Activated CD8-positive, alpha-beta memory T cell treated with anti-CD3 and anti-CD28 coated beads, Interleukin-2, amount 50 U/mL, for 48 hours (primary cell): Measurements from ENCODE around the gene TERB1.
A peak's percentile ranks its signal among the peaks of the same experiment; 100 is the strongest.
"Not testable (repeated sequence)": the region's sequence is repeated elsewhere in the genome, so short reads cannot be mapped to it uniquely, and the experiment has no call there.

Experiments
- DNase-seq: peaks from one replicate; pipeline ENCODE4 v3.0.0-alpha.2; 2020

TERB1 gene

GRCh38 chr16:66814734-66815133 lies 13.3 kb upstream of the TERB1 start:
- DNase-seq = no peak

DNA sequence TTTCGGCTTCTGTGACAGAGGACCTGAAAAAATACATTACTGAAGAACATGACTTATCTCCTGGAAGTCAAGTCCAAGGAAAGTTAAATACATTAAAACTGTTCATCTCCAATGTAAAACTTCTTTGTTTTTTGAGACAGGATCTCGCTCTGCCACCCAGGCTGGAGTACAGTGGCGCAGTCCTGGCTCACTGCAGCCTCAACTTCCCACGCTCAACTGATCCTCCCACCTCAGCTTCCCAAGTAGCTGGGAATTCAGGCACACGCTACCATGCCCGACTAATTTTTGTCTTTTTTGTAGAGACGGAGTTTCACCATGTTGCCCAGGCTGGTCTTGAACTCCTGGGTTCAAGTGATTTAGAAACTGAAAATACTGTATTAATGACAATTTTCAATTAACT lies 9.7 kb upstream of the TERB1 start:
- DNase-seq = no peak

DNA sequence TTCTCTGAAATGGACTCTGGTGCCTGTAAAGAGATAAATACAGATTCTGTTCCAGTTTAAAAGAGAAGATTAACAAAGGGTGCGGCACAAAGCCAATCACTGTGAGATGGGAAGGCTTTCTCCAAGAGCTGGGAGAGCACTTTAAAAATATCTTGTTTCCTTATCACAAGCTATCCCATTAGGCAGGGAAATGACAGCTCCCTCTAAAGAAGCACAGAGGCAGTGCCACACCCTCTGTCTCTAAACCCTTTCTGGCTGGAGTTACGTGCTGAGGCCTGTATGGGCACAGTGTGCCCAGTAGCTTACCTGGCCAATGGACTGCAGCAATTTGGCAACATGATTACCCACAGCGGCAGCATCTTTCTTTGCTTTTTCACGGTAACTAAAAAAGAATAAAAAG lies 9.0 kb upstream of the TERB1 start:
- no peak for DNase-seq

- DNase-seq = no peak
Observed at GRCh38 chr16:66809765-66810164, 8.4 kb upstream of the TERB1 start.

DNA sequence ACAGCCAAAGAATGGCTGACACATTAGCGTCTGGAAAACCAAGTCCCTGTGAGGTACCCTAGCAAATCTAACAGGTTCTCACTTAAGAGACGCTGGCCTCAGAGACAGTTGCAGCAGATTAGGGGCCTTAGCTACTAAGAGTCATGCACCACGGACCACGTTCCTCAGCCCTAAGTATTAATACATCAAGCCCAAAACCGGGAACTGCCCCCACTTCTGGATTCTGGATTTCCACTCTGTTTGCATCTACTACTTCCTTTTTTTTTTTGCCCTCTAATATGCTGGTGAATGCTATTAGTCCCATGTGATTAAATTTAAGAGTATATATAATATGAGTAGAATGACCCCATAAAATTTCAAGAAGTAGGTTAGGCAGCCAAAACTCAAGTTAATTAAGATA lies 775 bp upstream of the TERB1 start:
- no peak for DNase-seq

- no peak for DNase-seq
Observed at GRCh38 chr16:66800856-66801255, 528 bp downstream of the TERB1 start.

DNA sequence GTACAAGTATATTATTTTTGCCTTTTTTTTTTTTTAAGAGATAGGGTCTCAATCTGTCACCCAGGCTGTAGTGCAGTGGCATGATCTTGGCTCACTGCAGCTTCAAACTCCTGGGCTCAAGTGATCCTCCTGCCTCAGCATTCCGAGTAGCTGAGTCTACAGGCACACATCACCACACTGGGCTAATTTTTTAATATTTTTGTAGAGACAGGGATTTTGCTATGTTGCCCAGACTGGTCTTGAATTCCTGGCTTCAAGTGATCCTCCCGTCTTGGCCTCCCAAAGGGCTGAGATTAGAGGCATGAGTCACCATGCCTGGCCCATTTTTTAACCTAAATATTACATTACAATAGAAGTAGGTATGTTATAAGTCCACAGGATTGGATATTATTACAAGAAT lies 3.2 kb downstream of the TERB1 start:
- DNase-seq = no peak

DNA sequence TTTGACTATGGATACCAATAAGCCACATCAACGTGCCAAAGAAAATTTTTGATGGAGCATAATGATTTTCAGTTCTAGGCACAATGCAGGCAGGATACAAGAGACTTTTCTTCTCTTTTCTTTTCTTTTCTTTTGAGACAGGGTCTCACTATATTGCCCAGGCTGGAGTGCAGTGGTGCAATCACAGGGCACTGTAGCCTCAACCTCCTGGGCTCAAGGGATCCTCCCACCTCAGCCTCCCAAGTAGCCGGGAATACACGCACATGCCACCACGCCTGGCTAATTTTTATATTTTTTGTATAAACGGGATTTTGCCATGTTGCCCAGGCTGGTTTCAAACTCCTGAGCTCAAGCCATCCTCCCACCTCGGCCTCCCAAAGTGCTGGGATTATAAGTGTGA lies 7.4 kb downstream of the TERB1 start:
- not testable (repeated sequence) for DNase-seq

- no peak for DNase-seq
Observed at GRCh38 chr16:66790130-66790733, 11.2 kb downstream of the TERB1 start.

DNA sequence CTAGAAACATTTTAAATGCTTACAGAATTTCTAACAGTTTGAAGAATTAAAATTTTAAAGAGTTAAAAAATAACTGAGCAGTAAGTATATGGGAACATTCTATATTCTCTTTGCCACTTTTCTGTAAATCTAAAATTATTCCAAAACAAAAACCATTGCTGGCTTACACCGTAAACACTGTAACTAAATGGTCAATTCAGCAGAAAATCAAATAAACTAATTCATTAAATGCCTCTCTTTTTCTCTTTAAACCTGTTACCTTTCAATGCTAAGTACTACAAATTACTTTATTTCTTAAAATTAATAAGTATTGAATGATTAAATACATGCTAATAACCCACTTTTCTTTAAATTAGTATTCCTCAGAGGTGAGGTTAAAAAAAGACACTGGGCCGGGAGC lies 14.0 kb downstream of the TERB1 start:
- DNase-seq = no peak

DNA sequence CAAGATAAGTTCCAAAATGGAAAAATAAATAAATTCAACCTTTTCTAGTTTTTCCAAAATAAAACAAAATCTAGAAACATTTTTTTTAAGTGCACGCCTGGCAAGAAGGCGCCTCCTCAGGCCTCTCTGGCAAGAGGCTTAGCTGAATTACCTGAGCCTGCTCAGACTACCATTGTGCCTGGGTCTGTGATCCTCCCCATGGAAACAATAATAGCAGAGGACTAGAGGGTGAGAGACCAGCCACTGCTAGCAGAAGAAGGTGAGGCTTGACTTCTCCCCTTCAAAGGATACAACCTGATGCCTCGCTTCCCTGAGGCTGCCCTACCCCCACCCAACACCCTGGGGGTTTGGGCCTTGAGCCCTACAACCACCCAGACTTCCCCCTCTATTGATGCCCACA lies 14.8 kb downstream of the TERB1 start:
- DNase-seq = no peak

GRCh38 chr16:66776457-66776856 lies 24.9 kb downstream of the TERB1 start:
- DNase-seq = no peak

DNA sequence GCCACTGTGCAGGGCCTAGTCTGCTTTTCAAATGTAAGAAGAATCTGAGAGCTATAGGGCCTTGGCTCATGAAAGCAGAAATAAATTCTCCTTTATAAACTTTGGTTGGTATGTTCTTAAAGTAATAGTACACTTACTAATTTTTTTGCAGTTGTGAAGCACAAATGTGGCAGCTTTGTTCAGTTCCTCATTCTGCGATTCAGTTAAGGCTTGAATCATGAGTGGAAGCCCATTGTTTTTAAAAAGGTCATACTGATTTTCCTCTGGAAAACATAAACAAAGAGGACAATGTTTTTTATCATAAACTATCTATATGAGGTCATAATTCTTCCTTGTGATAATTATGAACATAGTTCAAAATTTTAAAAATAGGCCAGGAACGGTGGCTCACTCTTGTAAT lies 26.4 kb downstream of the TERB1 start:
- DNase-seq = no peak

DNA sequence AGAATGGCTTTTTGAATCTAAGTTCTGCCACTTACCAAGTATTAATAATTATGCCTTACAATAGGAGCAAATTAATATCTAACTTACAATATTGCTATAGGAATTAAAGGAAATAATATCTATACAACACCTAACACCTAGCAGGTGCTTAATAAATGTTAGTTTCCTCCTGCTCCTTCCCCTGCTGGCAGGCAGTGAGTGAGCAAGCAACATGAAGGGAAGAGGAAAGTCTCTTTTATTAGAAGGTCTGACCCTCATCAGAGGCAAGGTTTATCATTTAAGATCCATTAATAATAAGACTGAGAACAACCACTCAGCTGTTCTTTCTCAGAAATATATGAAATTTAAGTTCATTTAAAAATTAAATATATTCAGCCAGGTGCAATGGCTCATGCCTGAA lies 43.3 kb downstream of the TERB1 start:
- DNase-seq = no peak

GRCh38 chr16:66754819-66755218 lies 46.6 kb downstream of the TERB1 start:
- DNase-seq = no peak

DNA sequence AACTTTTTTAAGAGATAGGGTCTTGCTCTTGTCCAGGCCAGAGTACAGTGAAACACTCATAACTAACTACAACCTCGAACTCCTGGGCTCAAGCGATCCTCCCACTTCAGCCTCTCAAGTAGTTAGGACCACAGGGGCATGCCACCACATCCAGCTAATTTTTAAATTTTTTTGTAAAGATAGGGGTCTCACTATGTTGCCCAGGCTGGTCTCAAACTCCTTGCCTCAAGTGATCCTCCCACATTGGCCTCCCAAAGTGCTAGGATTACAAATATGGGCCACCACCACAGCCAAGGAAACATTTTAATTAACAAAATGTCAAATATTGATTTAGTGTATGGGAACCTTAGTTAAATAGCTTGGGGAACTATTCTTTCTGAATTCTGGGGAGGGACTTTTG lies 47.2 kb downstream of the TERB1 start:
- DNase-seq = no peak

DNA sequence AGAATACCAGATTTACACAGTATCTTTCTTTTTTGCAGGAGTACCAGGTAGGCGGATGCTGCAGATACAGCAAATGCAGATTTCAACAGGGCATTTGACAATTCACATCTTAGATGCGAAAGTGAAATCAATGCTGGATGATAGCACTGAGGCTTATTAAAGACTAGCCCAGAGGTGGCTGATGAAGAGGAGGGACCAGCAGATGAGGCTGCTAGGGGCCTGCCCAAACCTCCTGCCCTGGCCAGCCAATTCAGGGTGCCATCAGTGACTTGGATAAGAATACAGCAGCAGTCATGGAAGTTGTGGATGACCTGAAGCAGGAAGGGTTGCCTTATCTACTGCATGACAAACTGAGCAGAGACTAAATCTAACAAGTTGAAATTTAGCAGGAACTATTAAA lies 48.4 kb downstream of the TERB1 start:
- DNase-seq = no peak

DNA sequence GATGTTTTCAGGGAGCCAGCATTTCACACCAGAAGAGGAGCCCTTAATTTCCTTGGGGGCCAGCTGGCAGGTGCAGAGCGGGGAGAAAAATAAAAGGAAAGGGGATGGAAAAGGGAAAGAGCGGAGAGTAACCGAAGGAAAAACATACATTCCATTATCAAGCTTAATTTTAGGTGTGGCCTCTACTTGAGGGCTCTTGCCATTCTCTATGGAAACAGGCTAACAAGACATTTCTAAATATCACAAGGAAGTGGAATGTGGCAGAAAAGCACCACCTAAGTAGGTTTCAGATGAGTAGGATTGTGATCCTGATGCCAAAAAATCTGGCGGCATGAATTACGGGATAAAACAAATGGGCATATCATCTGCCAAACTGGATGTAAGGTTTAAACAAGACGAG lies 49.0 kb downstream of the TERB1 start:
- no peak for DNase-seq

- DNase-seq = no peak
Observed at GRCh38 chr16:66751992-66752322, 49.4 kb downstream of the TERB1 start.

GRCh38 chr16:66751303-66751991 lies 49.9 kb downstream of the TERB1 start, which contains the start of gene DYNC1LI2:
TSS of gene DYNC1LI2 (minus strand) at chr16:66751609. CDS start at chr16:66751591, 18 bp downstream.
- DNase-seq = peak; percentile 91

- DNase-seq = peak; percentile 63
Observed at GRCh38 chr16:66751053-66751302, 50.4 kb downstream of the TERB1 start.

- no peak for DNase-seq
Observed at GRCh38 chr16:66750279-66751052, 50.9 kb downstream of the TERB1 start.

GRCh38 chr16:66746682-66747081 lies 54.7 kb downstream of the TERB1 start:
- DNase-seq = no peak

- DNase-seq = no peak
Observed at GRCh38 chr16:66746048-66746447, 55.3 kb downstream of the TERB1 start.
